ENCODE data around the gene TBC1D30.

DNA sequence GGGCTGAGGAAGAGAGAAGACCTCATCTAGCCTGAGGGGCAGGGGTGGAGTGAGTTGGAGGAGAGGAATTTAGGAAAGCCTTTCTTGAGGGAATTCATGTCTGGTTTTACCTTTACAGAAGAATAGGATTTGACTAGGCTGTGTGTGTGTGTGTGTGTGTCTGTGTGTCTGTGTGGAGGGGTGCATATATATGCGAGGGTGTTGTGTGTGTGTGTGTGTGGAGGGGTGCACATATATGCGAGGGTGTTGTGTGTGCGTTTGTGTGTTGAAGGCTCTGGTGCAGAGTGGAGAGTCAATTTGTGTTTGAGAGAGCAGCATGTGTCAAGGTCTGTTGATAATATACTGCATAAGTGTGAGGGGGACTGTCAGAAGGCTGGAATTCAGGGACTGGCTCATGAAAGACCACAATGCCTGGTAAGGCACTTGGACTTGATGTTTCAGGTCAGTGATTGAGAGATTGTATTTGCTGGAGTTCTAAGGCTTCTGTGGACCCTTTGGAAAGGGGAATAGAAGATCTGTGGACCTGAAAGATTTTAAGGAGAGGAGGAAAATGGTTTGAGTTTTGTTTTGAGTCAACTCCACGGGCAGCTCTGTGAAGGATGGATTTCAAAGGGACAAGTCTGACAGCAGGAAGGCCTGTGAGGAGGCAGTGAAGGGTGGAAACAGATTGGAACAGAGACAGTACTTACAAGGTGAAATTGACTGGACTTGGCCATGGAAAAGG is 34.6 kb downstream of the TBC1D30 start:
- TF ChIP-seq ZFP3 (CRISPR knock-in tag; IDR thresholded peaks at IDR 0.05): no peak
- no peak for TF ChIP-seq ESRRG (CRISPR knock-in tag; IDR thresholded peaks at IDR 0.05)
- no peak for TF ChIP-seq CSDC2 (CRISPR knock-in tag; IDR thresholded peaks at IDR 0.05)
- TF ChIP-seq OSR1 (CRISPR knock-in tag; IDR thresholded peaks at IDR 0.05): no peak
- TF ChIP-seq, protein P1, sequence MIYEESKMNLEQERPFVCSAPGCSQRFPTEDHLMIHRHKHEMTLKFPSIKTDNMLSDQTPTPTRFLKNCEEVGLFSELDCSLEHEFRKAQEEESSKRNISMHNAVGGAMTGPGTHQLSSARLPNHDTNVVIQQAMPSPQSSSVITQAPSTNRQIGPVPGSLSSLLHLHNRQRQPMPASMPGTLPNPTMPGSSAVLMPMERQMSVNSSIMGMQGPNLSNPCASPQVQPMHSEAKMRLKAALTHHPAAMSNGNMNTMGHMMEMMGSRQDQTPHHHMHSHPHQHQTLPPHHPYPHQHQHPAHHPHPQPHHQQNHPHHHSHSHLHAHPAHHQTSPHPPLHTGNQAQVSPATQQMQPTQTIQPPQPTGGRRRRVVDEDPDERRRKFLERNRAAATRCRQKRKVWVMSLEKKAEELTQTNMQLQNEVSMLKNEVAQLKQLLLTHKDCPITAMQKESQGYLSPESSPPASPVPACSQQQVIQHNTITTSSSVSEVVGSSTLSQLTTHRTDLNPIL (CRISPR knock-in tag; IDR thresholded peaks at IDR 0.05; ENCODE audit: low read depth): no peak
- TF ChIP-seq ARNTL (CRISPR knock-in tag; IDR thresholded peaks at IDR 0.05; ENCODE audit: borderline replicate concordance, low read depth): no peak
- TF ChIP-seq ZNF70 (CRISPR knock-in tag; IDR thresholded peaks at IDR 0.05): no peak
